Measurements from ENCODE around the gene SH3GL1. TPM values are rescaled to one million over a fixed set of nuclear protein-coding genes. Genes with fewer than 3 reads are reported as not detected.
"Not testable (repeated sequence)": the region's sequence is repeated elsewhere in the genome, so short reads cannot be mapped to it uniquely, and the experiment has no call there.

Gene SH3GL1
- total RNA-seq, 1 donor from 2014 or later = 43.7 TPM

DNA sequence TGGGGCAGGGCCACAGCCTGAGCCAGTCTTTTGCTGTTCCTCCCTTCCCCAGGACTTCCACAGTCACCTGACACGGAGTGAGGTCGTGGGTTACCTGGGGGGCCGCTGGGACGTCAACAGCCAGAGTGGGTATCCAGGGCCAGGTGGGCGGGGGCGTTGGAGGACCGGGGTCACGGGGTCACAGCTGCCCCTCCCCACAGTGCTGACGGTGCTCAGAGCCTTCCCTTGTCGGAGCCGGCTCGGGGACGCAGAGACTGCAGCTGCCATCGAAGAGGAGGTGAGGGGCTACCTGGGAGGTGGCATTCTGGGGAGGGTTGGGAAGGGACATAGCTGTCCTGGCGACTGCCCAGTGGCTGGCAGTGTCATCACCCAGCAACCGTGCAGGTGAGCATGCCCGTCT lies 45.5 kb downstream of the SH3GL1 start:
- ATAC-seq (ENCODE audit: low read depth) (no peak), DNase-seq (no peak)
- peaks cover 16% of the 10 kb centered on the region for H3K36me3 Mint-ChIP-seq (ENCODE audit: low read depth)
- no peaks in the 10 kb centered on the region for H3K9me3 Mint-ChIP-seq
- intact Hi-C loops (cut with micrococcal nuclease) = no loop called here
- peaks cover 2% of the 10 kb centered on the region for H3K4me1 Mint-ChIP-seq
- H3K27me3 Mint-ChIP-seq = no peaks in the 10 kb centered on the region
- TF ChIP-seq, protein P1, sequence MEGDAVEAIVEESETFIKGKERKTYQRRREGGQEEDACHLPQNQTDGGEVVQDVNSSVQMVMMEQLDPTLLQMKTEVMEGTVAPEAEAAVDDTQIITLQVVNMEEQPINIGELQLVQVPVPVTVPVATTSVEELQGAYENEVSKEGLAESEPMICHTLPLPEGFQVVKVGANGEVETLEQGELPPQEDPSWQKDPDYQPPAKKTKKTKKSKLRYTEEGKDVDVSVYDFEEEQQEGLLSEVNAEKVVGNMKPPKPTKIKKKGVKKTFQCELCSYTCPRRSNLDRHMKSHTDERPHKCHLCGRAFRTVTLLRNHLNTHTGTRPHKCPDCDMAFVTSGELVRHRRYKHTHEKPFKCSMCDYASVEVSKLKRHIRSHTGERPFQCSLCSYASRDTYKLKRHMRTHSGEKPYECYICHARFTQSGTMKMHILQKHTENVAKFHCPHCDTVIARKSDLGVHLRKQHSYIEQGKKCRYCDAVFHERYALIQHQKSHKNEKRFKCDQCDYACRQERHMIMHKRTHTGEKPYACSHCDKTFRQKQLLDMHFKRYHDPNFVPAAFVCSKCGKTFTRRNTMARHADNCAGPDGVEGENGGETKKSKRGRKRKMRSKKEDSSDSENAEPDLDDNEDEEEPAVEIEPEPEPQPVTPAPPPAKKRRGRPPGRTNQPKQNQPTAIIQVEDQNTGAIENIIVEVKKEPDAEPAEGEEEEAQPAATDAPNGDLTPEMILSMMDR (IDR thresholded peaks at IDR 0.05) = no peak
- CTCF ChIA-PET = interaction anchor here (1.1 kb wide), 1 partner anchor 88 kb away, joined by 4 read pairs; no protein-coding TSS in a partner anchor
- H3K27ac Mint-ChIP-seq = no peak overlapping the region
- POLR2A ChIA-PET = interaction anchor here (0.7 kb wide), 2 partner anchors 25 to 161 kb away, joined by 4 to 6 read pairs; no protein-coding TSS in a partner anchor
- no peak overlapping the region for H3K4me3 Mint-ChIP-seq

DNA sequence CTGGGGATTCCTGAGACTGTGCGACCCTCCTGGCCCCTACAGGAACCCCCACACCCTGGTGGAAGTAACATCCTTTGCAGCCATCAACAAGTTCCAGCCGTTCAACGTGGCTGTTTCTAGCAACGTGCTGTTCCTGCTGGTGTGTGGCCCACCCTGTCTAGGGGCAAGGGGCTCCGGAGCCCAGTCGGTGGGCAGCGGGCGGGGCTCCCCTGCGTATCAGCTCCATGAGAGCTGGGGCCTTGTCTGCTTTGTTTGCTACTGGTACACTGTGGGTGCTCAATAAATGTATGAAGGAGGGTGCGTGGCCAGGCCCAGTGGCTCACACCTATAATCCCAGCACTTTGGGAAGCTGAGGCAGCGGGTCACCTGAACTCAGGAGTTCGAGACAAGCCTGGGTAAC lies 46.1 kb downstream of the SH3GL1 start:
- H3K27ac Mint-ChIP-seq = no peak overlapping the region
- H3K4me1 Mint-ChIP-seq = peaks cover 2% of the 10 kb centered on the region
- no peak for ATAC-seq (ENCODE audit: low read depth)
- ChIA-PET POLR2A (no interaction called here), CTCF (interaction anchor here (1.1 kb wide), 2 partner anchors 39 to 87 kb away, joined by 3 to 4 read pairs; no protein-coding TSS in a partner anchor)
- H3K4me3 Mint-ChIP-seq = no peak overlapping the region
- DNase-seq = no peak
- TF ChIP-seq, protein P1 (IDR thresholded peaks at IDR 0.05) = no peak
- peaks cover 16% of the 10 kb centered on the region for H3K36me3 Mint-ChIP-seq (ENCODE audit: low read depth)
- H3K27me3 Mint-ChIP-seq = no peaks in the 10 kb centered on the region
- no peaks in the 10 kb centered on the region for H3K9me3 Mint-ChIP-seq
- intact Hi-C loops (cut with micrococcal nuclease) = no loop called here

DNA sequence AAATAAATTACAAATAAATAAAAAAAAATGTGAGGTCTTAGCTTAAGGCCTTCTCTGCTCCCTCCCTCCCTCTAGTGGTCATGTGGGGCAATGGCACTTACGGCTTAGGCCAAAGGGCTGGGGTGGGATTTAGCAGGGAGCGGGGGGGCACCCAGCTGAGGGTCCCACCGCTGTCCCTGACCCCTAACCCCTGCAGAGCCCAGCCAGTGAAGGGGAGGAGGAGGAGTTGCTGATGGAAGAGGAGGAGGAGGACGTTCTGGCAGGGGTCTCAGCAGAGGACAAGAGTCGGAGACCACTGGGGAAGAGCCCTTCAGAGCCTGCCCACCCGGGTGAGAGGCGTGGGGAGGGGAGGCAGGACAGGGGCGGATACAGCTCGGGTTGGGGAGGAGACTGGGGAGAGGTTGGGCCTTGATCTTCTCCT lies 47.6 kb downstream of the SH3GL1 start:
- H3K27me3 Mint-ChIP-seq = no peaks in the 10 kb centered on the region
- ChIA-PET POLR2A (interaction anchor here (0.7 to 2.0 kb wide), 8 partner anchors 9 to 99 kb away, joined by 3 to 22 read pairs (median 4); partner anchors contain the start of genes MPND and SH3GL1), CTCF (interaction anchor here (0.8 to 2.3 kb wide), 11 partner anchors 9 to 347 kb away, joined by 4 to 22 read pairs (median 6); partner anchors contain the start of genes CHAF1A, MPND, SH3GL1 and STAP2)
- no peak overlapping the region for H3K27ac Mint-ChIP-seq
- peaks cover 16% of the 10 kb centered on the region for H3K36me3 Mint-ChIP-seq (ENCODE audit: low read depth)
- no peak for DNase-seq
- TF ChIP-seq, protein P1 (IDR thresholded peaks at IDR 0.05) = peak; percentile 34
- ATAC-seq (ENCODE audit: low read depth) = peak; percentile 92
- intact Hi-C loops (cut with micrococcal nuclease) = loop anchor here (1.0 kb wide), 3 partner anchors 85 to 173 kb away; no protein-coding TSS in a partner anchor
- peaks cover 2% of the 10 kb centered on the region for H3K4me1 Mint-ChIP-seq
- H3K4me3 Mint-ChIP-seq = no peak overlapping the region
- H3K9me3 Mint-ChIP-seq = no peaks in the 10 kb centered on the region

DNA sequence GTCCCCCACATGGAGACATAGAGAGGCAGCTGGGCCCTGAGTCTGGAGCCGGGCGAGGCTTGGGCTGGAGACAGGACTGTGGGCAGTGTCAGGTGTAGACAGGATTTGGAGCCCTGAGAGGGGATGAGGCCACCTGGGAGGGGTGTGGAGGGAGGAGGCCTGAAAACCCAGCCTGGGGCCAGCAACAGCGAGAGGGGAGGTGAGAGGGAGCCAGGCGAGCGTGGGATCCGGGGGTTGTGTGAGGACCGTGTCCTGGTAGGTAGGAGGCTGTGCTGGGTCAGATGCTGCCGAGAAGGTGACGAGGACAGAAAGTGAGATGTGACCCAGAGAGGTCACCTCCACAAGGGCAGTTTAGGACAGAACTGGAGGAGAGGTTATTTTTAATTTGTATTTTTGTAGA lies 49.6 kb downstream of the SH3GL1 start:
- DNase-seq (no peak), ATAC-seq (ENCODE audit: low read depth) (no peak)
- Mint-ChIP-seq H3K9me3 (no peaks in the 10 kb centered on the region), H3K4me1 (peaks cover 2% of the 10 kb centered on the region), H3K4me3 (no peak overlapping the region), H3K36me3 (ENCODE audit: low read depth) (peaks cover 23% of the 10 kb centered on the region), H3K27ac (no peak overlapping the region), H3K27me3 (no peaks in the 10 kb centered on the region)
- intact Hi-C loops (cut with micrococcal nuclease) = no loop called here
- TF ChIP-seq, protein P1 (IDR thresholded peaks at IDR 0.05) = no peak
- ChIA-PET POLR2A (no interaction called here), CTCF (no interaction called here)

DNA sequence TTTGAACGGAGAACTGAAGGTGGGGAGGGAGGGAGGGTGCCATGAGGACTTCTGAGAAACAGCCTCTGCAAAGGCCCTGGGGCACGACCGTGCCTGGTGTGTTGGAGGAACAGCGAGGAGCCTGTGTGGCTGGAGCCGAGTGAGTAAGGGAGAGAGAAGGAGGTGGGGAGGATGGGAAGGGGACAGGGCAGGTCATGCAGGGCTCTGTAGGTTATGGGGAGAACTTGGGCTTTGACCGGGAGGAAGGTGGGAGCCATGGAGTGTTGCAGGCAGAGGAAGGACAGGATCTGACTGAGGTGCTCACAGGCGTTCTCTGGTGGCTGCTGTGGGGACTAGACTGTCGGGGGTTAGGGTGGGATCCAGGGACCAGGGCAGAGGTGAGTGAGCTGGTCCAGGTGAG lies 50.2 kb downstream of the SH3GL1 start:
- no peak overlapping the region for H3K27ac Mint-ChIP-seq
- H3K4me3 Mint-ChIP-seq = no peak overlapping the region
- ChIA-PET POLR2A (no interaction called here), CTCF (no interaction called here)
- peaks cover 2% of the 10 kb centered on the region for H3K4me1 Mint-ChIP-seq
- TF ChIP-seq, protein P1 (IDR thresholded peaks at IDR 0.05) = no peak
- no peaks in the 10 kb centered on the region for H3K27me3 Mint-ChIP-seq
- peaks cover 25% of the 10 kb centered on the region for H3K36me3 Mint-ChIP-seq (ENCODE audit: low read depth)
- DNase-seq (no peak), ATAC-seq (ENCODE audit: low read depth) (no peak)
- intact Hi-C loops (cut with micrococcal nuclease) = no loop called here
- no peaks in the 10 kb centered on the region for H3K9me3 Mint-ChIP-seq

DNA sequence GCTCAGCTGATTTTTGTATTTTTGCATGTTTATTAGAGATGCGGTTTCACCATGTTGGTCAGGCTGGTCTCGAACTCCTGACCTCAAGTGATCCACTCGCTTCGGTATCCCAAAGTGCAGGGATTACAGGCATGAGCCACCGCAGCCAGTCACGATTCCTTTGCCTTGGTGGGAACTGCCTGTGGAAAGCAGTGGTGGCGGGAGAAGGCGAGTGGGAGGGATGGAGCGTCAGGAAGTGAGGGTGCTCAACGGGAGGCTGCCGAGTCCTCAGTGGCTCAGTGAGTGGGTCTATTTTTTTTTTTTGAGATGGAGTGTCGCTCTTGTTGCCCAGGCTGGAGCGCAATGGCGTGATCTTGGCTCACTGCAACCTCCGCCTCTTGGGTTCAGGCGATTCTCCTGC lies 51.1 kb downstream of the SH3GL1 start:
- H3K4me3 Mint-ChIP-seq; POLR2A ChIA-PET; H3K9me3 Mint-ChIP-seq; H3K27me3 Mint-ChIP-seq; DNase-seq; H3K27ac Mint-ChIP-seq; intact Hi-C loops (cut with micrococcal nuclease); ATAC-seq (ENCODE audit: low read depth); CTCF ChIA-PET; H3K4me1 Mint-ChIP-seq: not testable (repeated sequence)
- peaks cover 25% of the 10 kb centered on the region for H3K36me3 Mint-ChIP-seq (ENCODE audit: low read depth)
